ENCODE measurements around the gene RIPK3.
A peak's percentile ranks its signal among the peaks of the same experiment; 100 is the strongest.

RIPK3 gene

DNA sequence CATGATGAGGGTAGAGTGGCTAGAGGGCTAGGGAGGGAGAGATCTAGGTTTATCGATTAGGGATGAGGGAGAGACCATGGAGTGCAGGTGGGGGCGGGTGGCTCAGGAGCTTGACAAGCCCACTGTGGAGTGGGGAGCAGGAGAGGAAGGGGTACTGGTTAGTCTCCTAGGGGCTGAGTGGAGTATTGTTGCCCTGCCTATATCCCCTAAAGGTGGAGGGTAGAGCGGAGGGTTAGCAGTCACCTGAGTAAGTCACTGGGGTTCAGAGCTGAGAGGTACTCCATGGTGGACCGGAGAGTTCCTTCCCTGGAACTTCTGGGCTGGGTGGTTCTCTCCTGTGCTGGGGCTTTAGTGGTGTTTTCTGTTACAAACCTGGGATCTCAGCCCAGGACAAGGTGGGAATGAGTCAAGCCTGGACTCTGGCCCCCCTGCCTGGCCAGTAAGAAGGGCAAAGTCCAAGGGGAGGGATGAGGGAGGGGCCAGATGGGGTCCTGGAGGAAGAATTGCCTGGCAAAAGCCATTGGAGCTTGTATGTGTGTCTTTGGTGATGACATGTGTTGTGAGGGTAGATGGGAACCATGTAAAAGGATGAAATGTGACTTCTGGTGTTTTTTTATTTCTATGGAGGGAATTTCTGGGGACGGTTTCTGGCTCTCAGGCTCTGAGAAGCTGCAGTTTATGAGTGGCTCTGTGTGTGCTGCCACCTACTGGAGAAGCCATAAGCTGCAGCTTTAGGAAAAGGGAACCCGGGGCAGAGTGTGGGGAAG, 32.0 kb downstream of the RIPK3 start, which contains the start of gene CIDEB:
Gene CIDEB, minus strand, starts transcription at position 403 of the 767 bp plus-strand sequence. Its CDS starts 119 bp downstream, at position 284.
- no peaks in the 10 kb centered on the region for H3K9me3 ChIP-seq (ENCODE audit: insufficient read depth, low read length, severe bottlenecking)
- TF ChIP-seq EZH2 (IDR thresholded peaks at IDR 0.05; ENCODE audit: borderline replicate concordance, low read depth, low read length, severe bottlenecking): no peak
- TF ChIP-seq, protein P1, sequence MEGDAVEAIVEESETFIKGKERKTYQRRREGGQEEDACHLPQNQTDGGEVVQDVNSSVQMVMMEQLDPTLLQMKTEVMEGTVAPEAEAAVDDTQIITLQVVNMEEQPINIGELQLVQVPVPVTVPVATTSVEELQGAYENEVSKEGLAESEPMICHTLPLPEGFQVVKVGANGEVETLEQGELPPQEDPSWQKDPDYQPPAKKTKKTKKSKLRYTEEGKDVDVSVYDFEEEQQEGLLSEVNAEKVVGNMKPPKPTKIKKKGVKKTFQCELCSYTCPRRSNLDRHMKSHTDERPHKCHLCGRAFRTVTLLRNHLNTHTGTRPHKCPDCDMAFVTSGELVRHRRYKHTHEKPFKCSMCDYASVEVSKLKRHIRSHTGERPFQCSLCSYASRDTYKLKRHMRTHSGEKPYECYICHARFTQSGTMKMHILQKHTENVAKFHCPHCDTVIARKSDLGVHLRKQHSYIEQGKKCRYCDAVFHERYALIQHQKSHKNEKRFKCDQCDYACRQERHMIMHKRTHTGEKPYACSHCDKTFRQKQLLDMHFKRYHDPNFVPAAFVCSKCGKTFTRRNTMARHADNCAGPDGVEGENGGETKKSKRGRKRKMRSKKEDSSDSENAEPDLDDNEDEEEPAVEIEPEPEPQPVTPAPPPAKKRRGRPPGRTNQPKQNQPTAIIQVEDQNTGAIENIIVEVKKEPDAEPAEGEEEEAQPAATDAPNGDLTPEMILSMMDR (IDR thresholded peaks at IDR 0.05; ENCODE audit: borderline replicate concordance, extremely low read depth, low read length, poor library complexity, severe bottlenecking): peak; percentile 95
- H3K79me2 ChIP-seq (ENCODE audit: insufficient read depth, low read length): no peaks in the 10 kb centered on the region
- no peak within 1 kb of the TSS for H3K27ac ChIP-seq (ENCODE audit: low read length)
- DNase-seq: peak; percentile 67
- no peak within 1 kb of the TSS for H3K4me2 ChIP-seq (ENCODE audit: insufficient read depth, low read length)
- H3K9ac ChIP-seq (ENCODE audit: low read depth, low read length): no peak within 1 kb of the TSS
- ATAC-seq (ENCODE audit: insufficient read depth, low read depth): peak; percentile 87
- no peak within 1 kb of the TSS for H2AFZ ChIP-seq (ENCODE audit: low read depth, low read length)
- H3K4me1 ChIP-seq (ENCODE audit: insufficient read depth, low read length): no peaks in the 10 kb centered on the region
- no peak within 1 kb of the TSS for H3K4me3 ChIP-seq (ENCODE audit: low read depth in 1 of 2, low read length in 2 of 2)
- H3K27me3 ChIP-seq (ENCODE audit: insufficient read depth, low read length, poor library complexity): no peaks in the 10 kb centered on the region
- 0 out of 2 replicates have a peak, but pooled peaks cover 5% of the 10 kb centered on the region for H4K20me1 ChIP-seq (ENCODE audit: insufficient read depth, low read length)
- H3K36me3 ChIP-seq (ENCODE audit: insufficient read depth, low read length): peaks cover 73% of the 10 kb centered on the region

DNA sequence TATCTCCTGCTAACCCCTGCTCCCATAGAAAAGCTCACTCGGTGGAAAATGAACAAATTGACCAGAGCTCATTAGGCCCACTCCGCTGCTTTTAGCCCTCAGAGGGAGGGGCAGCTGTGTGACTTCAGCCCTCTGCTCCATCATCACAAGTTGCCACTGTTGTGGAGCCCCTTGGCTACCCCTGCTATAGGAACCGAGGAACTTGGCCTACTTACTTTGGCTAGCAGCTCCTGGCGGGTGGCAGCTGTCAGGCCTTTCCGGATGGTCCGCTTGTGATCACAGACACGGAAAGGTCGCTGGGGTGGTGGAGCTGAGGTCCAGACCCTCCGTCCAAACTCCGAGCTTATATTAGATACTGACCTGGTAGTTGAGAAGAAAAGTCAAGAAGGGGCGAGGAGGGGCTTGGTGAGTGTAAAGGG, 32.6 kb downstream of the RIPK3 start:
- H3K9me3 ChIP-seq (ENCODE audit: insufficient read depth, low read length, severe bottlenecking): no peaks in the 10 kb centered on the region
- H3K36me3 ChIP-seq (ENCODE audit: insufficient read depth, low read length): peaks cover 79% of the 10 kb centered on the region
- peaks cover 1% of the 10 kb centered on the region; the same call in 1 of the 2 replicates for H3K4me1 ChIP-seq (ENCODE audit: insufficient read depth, low read length)
- DNase-seq (no peak), ATAC-seq (ENCODE audit: insufficient read depth, low read depth) (no peak)
- H4K20me1 ChIP-seq (ENCODE audit: insufficient read depth, low read length): 0 out of 2 replicates have a peak, but pooled peaks cover 5% of the 10 kb centered on the region
- TF ChIP-seq, protein P1 (IDR thresholded peaks at IDR 0.05; ENCODE audit: borderline replicate concordance, extremely low read depth, low read length, poor library complexity, severe bottlenecking): no peak
- no peak for TF ChIP-seq EZH2 (IDR thresholded peaks at IDR 0.05; ENCODE audit: borderline replicate concordance, low read depth, low read length, severe bottlenecking)
- H3K27ac ChIP-seq (ENCODE audit: low read length): no peak overlapping the region
- no peak overlapping the region for H3K4me3 ChIP-seq (ENCODE audit: low read depth in 1 of 2, low read length in 2 of 2)
- H2AFZ ChIP-seq (ENCODE audit: low read depth, low read length): no peak overlapping the region
- peaks cover under 1% of the 10 kb centered on the region; the same call in 1 of the 2 replicates for H3K79me2 ChIP-seq (ENCODE audit: insufficient read depth, low read length)
- H3K9ac ChIP-seq (ENCODE audit: low read depth, low read length): no peak overlapping the region
- no peaks in the 10 kb centered on the region for H3K27me3 ChIP-seq (ENCODE audit: insufficient read depth, low read length, poor library complexity)
- H3K4me2 ChIP-seq (ENCODE audit: insufficient read depth, low read length): no peak overlapping the region

DNA sequence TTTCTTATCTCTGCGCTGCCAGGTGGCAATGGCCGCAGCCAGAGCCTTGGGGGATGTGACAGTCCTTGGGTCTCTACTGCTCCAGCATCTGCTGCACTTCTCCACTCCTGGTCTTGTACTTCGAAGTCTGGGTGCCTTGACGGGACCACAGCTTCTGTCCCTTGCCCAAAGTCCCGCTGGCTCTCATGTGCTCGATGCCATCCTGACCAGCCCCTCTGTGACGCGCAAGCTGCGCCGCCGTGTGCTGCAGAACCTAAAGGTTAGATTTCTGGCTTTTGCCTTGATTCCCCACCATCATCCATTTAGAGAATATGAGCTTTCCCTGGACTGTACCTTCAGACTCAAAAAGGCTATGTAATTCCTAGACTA, 35.8 kb downstream of the RIPK3 start:
- no peak overlapping the region for H3K27ac ChIP-seq (ENCODE audit: low read length)
- H3K36me3 ChIP-seq (ENCODE audit: insufficient read depth, low read length): peaks cover 80% of the 10 kb centered on the region
- H4K20me1 ChIP-seq (ENCODE audit: insufficient read depth, low read length): peaks cover 10% of the 10 kb centered on the region; the same call in 1 of the 2 replicates
- no peak for ATAC-seq (ENCODE audit: insufficient read depth, low read depth)
- no peak overlapping the region for H2AFZ ChIP-seq (ENCODE audit: low read depth, low read length)
- H3K9ac ChIP-seq (ENCODE audit: low read depth, low read length): no peak overlapping the region
- no peak for DNase-seq
- no peaks in the 10 kb centered on the region for H3K9me3 ChIP-seq (ENCODE audit: insufficient read depth, low read length, severe bottlenecking)
- H3K4me3 ChIP-seq (ENCODE audit: low read depth in 1 of 2, low read length in 2 of 2): no peak overlapping the region
- peaks cover 27% of the 10 kb centered on the region for H3K4me1 ChIP-seq (ENCODE audit: insufficient read depth, low read length)
- peaks cover 31% of the 10 kb centered on the region for H3K79me2 ChIP-seq (ENCODE audit: insufficient read depth, low read length)
- no peak overlapping the region for H3K4me2 ChIP-seq (ENCODE audit: insufficient read depth, low read length)
- H3K27me3 ChIP-seq (ENCODE audit: insufficient read depth, low read length, poor library complexity): no peaks in the 10 kb centered on the region
- no peak for TF ChIP-seq EZH2 (IDR thresholded peaks at IDR 0.05; ENCODE audit: borderline replicate concordance, low read depth, low read length, severe bottlenecking)
- TF ChIP-seq, protein P1 (IDR thresholded peaks at IDR 0.05; ENCODE audit: borderline replicate concordance, extremely low read depth, low read length, poor library complexity, severe bottlenecking): no peak

Data from DND-41 (cell line).